Activated naive CD8-positive, alpha-beta T cell (primary cell): ENCODE results near the gene CTIF.

Experiments
- H3K27ac Mint-ChIP-seq: one replicate; pipeline ENCODE4 v1.8.0; 2021; ENCODE audit warnings: mixed read lengths
- H3K27me3 Mint-ChIP-seq: one replicate; pipeline ENCODE4 v1.8.0; 2021; ENCODE audit warnings: mixed read lengths
- H3K36me3 Mint-ChIP-seq: one replicate; pipeline ENCODE4 v1.8.0; 2021; ENCODE audit warnings: mixed read lengths
- H3K4me1 Mint-ChIP-seq: one replicate; pipeline ENCODE4 v1.8.0; 2021; ENCODE audit warnings: low read depth, mixed read lengths
- H3K4me3 Mint-ChIP-seq: one replicate; pipeline ENCODE4 v1.8.0; 2021; ENCODE audit warnings: mild to moderate bottlenecking, mixed read lengths
- H3K9me3 Mint-ChIP-seq: one replicate; pipeline ENCODE4 v1.8.0; 2021; ENCODE audit warnings: low read depth, mixed read lengths

The CTIF gene

GRCh38 chr18:48656176-48656575 is 117.3 kb downstream of the CTIF start:
- Mint-ChIP-seq H3K4me3 (no peak overlapping the region), H3K4me1 (no peaks in the 10 kb centered on the region), H3K27me3 (no peaks in the 10 kb centered on the region), H3K9me3 (no peaks in the 10 kb centered on the region), H3K36me3 (no peaks in the 10 kb centered on the region), H3K27ac (no peak overlapping the region)

DNA sequence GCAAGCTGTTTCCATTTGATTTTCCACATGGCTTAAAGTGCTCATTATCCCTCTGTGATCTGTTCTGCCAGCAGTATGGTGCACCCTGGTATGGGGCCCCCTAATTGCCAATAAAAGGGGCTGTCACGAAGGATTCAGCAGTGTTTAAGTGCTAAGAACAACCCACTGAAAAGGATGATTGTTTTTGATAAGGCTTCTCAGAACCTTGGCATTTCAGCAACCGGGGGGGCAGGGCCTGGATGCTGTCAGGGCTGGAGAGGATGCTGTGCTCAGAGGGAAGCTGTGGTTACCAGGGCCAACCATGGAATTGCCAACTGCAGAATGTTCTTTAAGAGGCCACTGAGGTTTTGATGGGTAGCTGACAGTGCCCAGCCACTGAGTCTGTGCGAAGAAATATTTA is 117.8 kb downstream of the CTIF start:
- Mint-ChIP-seq H3K36me3 (no peaks in the 10 kb centered on the region), H3K4me3 (no peak overlapping the region), H3K9me3 (no peaks in the 10 kb centered on the region), H3K27me3 (no peaks in the 10 kb centered on the region), H3K27ac (no peak overlapping the region), H3K4me1 (no peaks in the 10 kb centered on the region)

DNA sequence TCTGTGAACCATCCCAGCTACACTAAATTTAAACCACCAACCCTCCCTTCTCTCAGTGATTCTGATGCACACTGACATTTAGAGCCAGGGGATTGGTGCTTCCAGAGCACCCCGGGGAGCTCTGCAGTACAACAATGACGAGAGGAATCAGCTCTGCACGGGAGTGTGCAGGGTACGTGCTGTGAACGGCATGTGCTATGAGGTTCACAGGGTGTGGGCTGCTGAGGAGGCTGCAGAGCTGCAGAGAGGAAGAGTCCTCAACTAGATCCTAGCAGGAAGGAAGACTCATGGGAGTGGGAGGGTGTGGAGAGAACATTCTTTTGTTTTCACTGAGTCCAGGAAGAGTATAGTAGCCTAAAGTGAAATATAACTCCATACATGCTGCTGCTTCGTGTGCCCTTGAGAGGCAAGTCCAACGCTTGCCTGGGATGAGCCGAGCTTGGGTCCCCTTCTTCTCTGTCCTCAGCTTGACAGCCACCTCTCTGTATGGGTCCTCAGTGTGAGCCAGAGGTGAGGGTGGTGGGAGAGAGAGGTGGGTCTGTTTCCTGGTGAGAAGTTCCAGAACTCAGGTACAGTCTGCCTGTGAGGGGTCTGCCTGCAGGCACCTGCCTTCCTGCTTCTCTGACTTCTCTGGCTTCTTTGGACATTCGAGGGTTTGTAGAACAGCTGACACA is 118.8 kb downstream of the CTIF start:
- no peaks in the 10 kb centered on the region for H3K36me3 Mint-ChIP-seq
- no peaks in the 10 kb centered on the region for H3K4me1 Mint-ChIP-seq
- no peaks in the 10 kb centered on the region for H3K9me3 Mint-ChIP-seq
- no peak overlapping the region for H3K27ac Mint-ChIP-seq
- H3K27me3 Mint-ChIP-seq = peaks cover under 1% of the 10 kb centered on the region
- no peak overlapping the region for H3K4me3 Mint-ChIP-seq

GRCh38 chr18:48658721-48659120 is 119.9 kb downstream of the CTIF start:
- Mint-ChIP-seq H3K27ac (no peak overlapping the region), H3K4me1 (no peaks in the 10 kb centered on the region), H3K4me3 (no peak overlapping the region), H3K27me3 (peaks cover 3% of the 10 kb centered on the region), H3K36me3 (no peaks in the 10 kb centered on the region), H3K9me3 (no peaks in the 10 kb centered on the region)

GRCh38 chr18:48659188-48660009 is 120.6 kb downstream of the CTIF start:
- Mint-ChIP-seq H3K27me3 (peaks cover 3% of the 10 kb centered on the region), H3K27ac (no peak overlapping the region), H3K9me3 (no peaks in the 10 kb centered on the region), H3K4me3 (no peak overlapping the region), H3K4me1 (no peaks in the 10 kb centered on the region), H3K36me3 (no peaks in the 10 kb centered on the region)

- H3K4me3 Mint-ChIP-seq = no peak overlapping the region
- peaks cover 2% of the 10 kb centered on the region for H3K36me3 Mint-ChIP-seq
- no peak overlapping the region for H3K27ac Mint-ChIP-seq
- H3K4me1 Mint-ChIP-seq = no peaks in the 10 kb centered on the region
- peaks cover 3% of the 10 kb centered on the region for H3K27me3 Mint-ChIP-seq
- H3K9me3 Mint-ChIP-seq = no peaks in the 10 kb centered on the region
These were observed 121.8 kb downstream of the CTIF start for GRCh38 chr18:48660346-48661228.

DNA sequence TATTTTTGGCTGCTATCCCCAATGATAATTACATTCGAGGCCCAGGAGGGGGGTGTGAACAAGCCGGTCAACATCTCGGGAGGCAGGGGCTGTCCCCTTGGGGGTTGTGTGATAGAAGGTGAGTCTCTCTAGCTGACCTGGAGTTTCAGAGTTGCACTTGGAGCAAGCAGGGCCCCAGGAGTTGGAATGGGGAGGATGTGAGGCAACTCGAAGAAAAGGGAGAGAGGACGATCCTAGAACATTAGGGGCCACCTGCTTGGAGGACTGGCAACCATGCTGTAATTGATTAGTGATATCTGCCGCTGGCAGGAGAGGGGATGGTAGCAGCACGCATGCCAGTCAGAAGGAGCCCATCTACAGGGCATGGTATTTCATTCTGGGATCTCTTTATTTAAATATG is 122.6 kb downstream of the CTIF start:
- Mint-ChIP-seq H3K4me1 (no peaks in the 10 kb centered on the region), H3K9me3 (no peaks in the 10 kb centered on the region), H3K4me3 (no peak overlapping the region), H3K27ac (no peak overlapping the region), H3K27me3 (peaks cover 5% of the 10 kb centered on the region), H3K36me3 (peaks cover 8% of the 10 kb centered on the region)

DNA sequence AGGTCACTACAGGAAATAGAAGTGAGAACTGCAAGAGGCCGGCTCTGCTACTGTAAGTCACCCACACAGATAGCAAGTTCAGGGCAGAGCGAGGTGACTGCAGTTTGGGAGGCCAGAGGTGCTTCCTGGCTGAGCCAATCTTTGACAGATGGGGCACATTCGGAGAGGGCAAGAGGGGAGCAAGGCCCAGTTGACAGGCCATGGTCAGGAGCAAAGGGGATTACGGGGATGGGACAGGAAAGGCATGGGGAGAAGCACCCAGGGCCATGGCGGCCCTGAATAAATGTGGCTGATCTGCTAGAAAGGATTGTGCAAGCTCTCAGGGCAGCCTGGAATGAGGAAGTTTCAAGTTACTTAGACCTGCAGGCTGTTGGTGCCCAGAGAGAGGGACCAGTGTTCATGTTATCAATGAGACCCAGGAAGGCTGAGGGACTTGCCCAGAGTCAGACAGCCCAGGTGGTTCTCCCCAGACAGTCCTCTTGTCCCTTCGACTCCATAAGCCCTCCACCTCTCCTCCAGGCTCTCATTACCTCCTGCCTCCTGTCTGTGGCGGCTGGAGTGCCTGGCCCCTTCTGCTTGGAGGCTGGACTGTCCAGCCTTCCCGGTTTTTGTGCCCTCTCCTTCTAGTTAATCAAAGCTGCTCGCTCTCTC is 123.3 kb downstream of the CTIF start:
- no peaks in the 10 kb centered on the region for H3K4me1 Mint-ChIP-seq
- no peak overlapping the region for H3K27ac Mint-ChIP-seq
- H3K27me3 Mint-ChIP-seq = peaks cover 5% of the 10 kb centered on the region
- no peak overlapping the region for H3K4me3 Mint-ChIP-seq
- peaks cover 8% of the 10 kb centered on the region for H3K36me3 Mint-ChIP-seq
- no peaks in the 10 kb centered on the region for H3K9me3 Mint-ChIP-seq

- H3K4me1 Mint-ChIP-seq = no peaks in the 10 kb centered on the region
- H3K36me3 Mint-ChIP-seq = peaks cover 8% of the 10 kb centered on the region
- H3K4me3 Mint-ChIP-seq = no peak overlapping the region
- peaks cover 5% of the 10 kb centered on the region for H3K27me3 Mint-ChIP-seq
- no peak overlapping the region for H3K27ac Mint-ChIP-seq
- no peaks in the 10 kb centered on the region for H3K9me3 Mint-ChIP-seq
These were observed 124.5 kb downstream of the CTIF start for GRCh38 chr18:48663096-48663930.

- Mint-ChIP-seq H3K27me3 (peaks cover 5% of the 10 kb centered on the region), H3K4me1 (no peaks in the 10 kb centered on the region), H3K36me3 (peaks cover 8% of the 10 kb centered on the region), H3K4me3 (no peak overlapping the region), H3K9me3 (no peaks in the 10 kb centered on the region), H3K27ac (no peak overlapping the region)
These were observed 125.4 kb downstream of the CTIF start for GRCh38 chr18:48663931-48664847.

DNA sequence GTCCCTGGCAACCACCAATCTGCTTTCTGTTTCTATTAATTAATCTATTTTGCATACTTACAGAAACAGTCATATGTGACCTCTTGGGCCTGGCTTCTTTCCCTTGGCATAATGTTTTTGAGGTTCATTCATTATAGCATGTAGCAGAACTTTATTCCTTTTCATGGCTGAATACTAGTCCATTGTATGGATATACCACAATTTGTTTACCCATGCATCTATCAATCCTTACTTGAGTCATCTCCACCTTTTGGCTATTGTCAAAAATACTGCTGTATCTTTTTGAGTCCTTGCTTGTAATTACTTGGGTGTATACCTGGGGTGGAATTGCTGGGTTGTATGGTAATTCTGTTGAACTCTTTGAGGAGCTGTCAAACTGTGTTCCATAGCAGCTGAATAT is 126.8 kb downstream of the CTIF start:
- Mint-ChIP-seq H3K27me3 (peaks cover 5% of the 10 kb centered on the region), H3K9me3 (no peaks in the 10 kb centered on the region), H3K4me1 (no peaks in the 10 kb centered on the region), H3K4me3 (no peak overlapping the region), H3K27ac (no peak overlapping the region), H3K36me3 (peaks cover 8% of the 10 kb centered on the region)

GRCh38 chr18:48666613-48667012 is 127.8 kb downstream of the CTIF start:
- Mint-ChIP-seq H3K27me3 (peaks cover 5% of the 10 kb centered on the region), H3K36me3 (peaks cover 12% of the 10 kb centered on the region), H3K9me3 (peaks cover 6% of the 10 kb centered on the region), H3K4me3 (no peak overlapping the region), H3K4me1 (no peaks in the 10 kb centered on the region), H3K27ac (no peak overlapping the region)
